Epithelial cell of esophagus (primary cell): ENCODE data around the gene INO80E.

Experiments
- DNase-seq: peaks from one replicate; pipeline ENCODE4 v3.0.0; 2010; ENCODE audit warnings: low read depth
- H3K4me3 ChIP-seq: 2 replicates; pipeline ENCODE4 v1.5.1; 2011; ENCODE audit warnings: mild to moderate bottlenecking, low read length, control low read depth
- CTCF ChIP-seq: IDR thresholded peaks from 2 replicates; pipeline ENCODE4 v1.5.1; 2011; ENCODE audit warnings: low read depth, mild to moderate bottlenecking, low read length, control low read depth, inconsistent platforms; ENCODE audit not compliant: insufficient read depth; ENCODE audit errors: missing control alignments

INO80E gene

GRCh38 chr16:29984764-29985147 lies 11.3 kb upstream of the INO80E start:
- no peak for DNase-seq
- TF ChIP-seq CTCF: no peak
- no peak overlapping the region for H3K4me3 ChIP-seq

- no peak for TF ChIP-seq CTCF
- no peak for DNase-seq
- no peak overlapping the region for H3K4me3 ChIP-seq
Observed at GRCh38 chr16:29985271-29985811, 10.7 kb upstream of the INO80E start.

- no peak for TF ChIP-seq CTCF
- no peak overlapping the region for H3K4me3 ChIP-seq
- DNase-seq: no peak
Observed at GRCh38 chr16:29986231-29986630, 9.8 kb upstream of the INO80E start.

GRCh38 chr16:29986931-29987330 lies 9.1 kb upstream of the INO80E start:
- no peak for TF ChIP-seq CTCF
- no peak for DNase-seq
- no peak overlapping the region for H3K4me3 ChIP-seq

GRCh38 chr16:29987371-29988085 lies 8.5 kb upstream of the INO80E start:
- TF ChIP-seq CTCF: no peak
- no peak for DNase-seq
- no peak overlapping the region for H3K4me3 ChIP-seq

GRCh38 chr16:29988346-29989075 lies 7.5 kb upstream of the INO80E start:
- no peak overlapping the region for H3K4me3 ChIP-seq
- no peak for DNase-seq
- no peak for TF ChIP-seq CTCF
